ENCODE data around the gene IRX1.

Gene IRX1

GRCh38 chr5:3596857-3597166 lies 1.2 kb downstream of the IRX1 start:
- TF ChIP-seq, protein P1, sequence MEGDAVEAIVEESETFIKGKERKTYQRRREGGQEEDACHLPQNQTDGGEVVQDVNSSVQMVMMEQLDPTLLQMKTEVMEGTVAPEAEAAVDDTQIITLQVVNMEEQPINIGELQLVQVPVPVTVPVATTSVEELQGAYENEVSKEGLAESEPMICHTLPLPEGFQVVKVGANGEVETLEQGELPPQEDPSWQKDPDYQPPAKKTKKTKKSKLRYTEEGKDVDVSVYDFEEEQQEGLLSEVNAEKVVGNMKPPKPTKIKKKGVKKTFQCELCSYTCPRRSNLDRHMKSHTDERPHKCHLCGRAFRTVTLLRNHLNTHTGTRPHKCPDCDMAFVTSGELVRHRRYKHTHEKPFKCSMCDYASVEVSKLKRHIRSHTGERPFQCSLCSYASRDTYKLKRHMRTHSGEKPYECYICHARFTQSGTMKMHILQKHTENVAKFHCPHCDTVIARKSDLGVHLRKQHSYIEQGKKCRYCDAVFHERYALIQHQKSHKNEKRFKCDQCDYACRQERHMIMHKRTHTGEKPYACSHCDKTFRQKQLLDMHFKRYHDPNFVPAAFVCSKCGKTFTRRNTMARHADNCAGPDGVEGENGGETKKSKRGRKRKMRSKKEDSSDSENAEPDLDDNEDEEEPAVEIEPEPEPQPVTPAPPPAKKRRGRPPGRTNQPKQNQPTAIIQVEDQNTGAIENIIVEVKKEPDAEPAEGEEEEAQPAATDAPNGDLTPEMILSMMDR (IDR thresholded peaks at IDR 0.05; ENCODE audit: extremely low read depth, missing control alignments) = no peak

GRCh38 chr5:3597167-3598007 lies 1.8 kb downstream of the IRX1 start:
- TF ChIP-seq, protein P1 (IDR thresholded peaks at IDR 0.05; ENCODE audit: extremely low read depth, missing control alignments) = no peak
- DNase-seq (ENCODE audit: low spot score) = no peak

More at GRCh38 chr5:3596857-3597166, 1.2 kb downstream of the IRX1 start:
- no peak for DNase-seq (ENCODE audit: low spot score)

DNA sequence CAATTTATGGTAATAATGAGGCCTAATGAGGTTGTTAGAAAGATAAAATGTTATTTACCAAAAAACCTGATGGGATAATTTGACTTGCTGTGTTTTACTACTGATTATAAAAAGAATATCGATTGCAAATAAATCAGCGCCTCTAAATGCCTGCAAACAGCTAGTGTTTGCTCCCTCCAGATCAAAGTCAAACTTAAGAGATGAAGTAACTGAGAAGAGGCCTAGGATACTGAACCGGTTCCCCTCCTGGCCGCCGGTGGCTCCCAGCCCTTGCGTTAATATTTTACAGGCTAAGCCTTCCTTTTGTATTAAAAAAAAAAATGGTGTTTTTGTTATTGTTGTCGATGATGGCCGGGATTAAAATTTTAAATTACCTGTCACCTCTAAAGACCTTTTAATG lies 2.6 kb downstream of the IRX1 start:
- TF ChIP-seq, protein P1 (IDR thresholded peaks at IDR 0.05; ENCODE audit: extremely low read depth, missing control alignments) = no peak
- DNase-seq (ENCODE audit: low spot score) = no peak

GRCh38 chr5:3598769-3599211 lies 3.2 kb downstream of the IRX1 start:
- TF ChIP-seq, protein P1 (IDR thresholded peaks at IDR 0.05; ENCODE audit: extremely low read depth, missing control alignments) = no peak
- DNase-seq (ENCODE audit: low spot score) = no peak

- peak; percentile 34 for DNase-seq (ENCODE audit: low spot score)
- TF ChIP-seq, protein P1 (IDR thresholded peaks at IDR 0.05; ENCODE audit: extremely low read depth, missing control alignments) = no peak
Measured at GRCh38 chr5:3599226-3600105, 3.8 kb downstream of the IRX1 start.

DNA sequence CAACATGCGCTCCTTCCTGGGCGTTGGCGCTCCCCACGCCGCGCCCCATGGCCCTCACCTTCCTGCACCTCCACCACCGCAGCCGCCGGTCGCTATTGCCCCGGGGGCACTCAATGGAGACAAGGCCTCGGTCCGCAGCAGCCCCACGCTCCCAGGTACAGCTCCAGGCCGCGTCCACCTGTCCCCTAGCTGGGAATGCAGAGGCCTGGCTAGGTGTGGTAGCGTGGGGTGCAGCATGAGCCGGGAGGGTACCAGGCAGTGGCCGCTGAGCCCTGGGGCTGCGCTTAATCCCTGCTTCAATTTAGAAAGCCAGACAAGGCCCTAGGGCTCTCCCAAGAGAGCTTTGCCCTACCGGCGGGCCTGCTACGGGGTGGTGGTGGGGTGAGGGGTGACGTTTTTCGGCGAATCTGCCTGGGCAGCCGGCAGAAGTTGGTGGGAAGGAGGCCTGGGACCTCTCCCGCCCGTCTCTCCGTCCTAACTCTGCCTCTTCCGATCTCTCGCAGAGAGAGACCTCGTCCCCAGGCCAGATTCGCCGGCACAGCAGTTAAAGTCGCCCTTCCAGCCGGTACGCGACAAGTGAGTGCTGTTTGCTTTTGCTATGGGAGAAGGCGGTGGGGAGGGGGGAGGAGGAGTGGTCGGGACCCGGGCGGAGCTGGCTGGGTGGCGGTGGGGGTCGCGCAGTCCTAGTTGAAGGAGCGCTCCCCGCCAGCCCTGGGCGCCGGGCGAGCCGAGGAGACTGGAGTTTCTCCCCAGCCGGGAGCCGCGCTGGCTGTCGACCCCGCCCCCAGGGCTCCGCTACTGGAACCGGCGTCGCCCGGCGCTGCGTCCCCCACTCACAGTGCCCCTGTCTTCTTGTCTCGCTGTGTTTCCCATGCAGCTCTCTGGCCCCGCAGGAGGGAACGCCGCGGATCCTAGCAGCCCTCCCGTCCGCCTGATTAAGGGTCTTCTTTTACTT lies 4.8 kb downstream of the IRX1 start:
- peak; percentile 31 for DNase-seq (ENCODE audit: low spot score)
- TF ChIP-seq, protein P1 (IDR thresholded peaks at IDR 0.05; ENCODE audit: extremely low read depth, missing control alignments) = no peak

All from GM20000 (cell line).